Measurements from ENCODE around the gene BMP7.
"Not testable (repeated sequence)": the region's sequence is repeated elsewhere in the genome, so short reads cannot be mapped to it uniquely, and the experiment has no call there.

BMP7 gene

DNA sequence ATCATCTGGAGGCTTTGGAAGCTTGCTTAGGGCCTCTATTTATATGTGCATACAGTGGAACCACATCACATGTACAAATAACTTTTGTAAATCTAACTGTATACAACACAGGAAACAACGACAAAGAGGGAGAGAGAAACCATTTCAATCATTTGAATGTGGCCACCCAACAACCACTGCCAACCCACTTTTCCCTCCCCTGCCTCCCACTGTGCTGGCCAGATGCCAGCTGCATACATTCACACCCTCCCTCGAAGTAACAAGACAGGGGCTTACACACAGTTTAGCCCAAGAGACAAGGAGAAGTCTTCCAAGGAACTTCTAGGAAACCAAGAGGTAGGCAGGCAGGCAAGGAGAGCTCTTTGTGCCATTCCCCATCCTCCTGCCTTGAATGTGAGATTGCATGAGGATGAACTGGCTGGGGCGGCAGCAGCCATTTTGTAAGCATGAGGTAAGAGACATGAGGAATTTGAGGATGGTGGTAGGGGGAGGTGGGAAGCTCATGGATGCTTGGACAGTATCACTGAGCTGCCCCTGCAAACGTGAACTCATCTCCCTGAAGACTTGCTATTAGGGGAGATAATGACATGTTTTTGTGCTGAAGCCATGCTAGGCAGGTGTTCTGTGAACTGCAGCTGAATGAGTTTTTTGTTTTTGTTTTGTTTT, 18.2 kb downstream of the BMP7 start:
- peak; percentile 5 for DNase-seq

DNA sequence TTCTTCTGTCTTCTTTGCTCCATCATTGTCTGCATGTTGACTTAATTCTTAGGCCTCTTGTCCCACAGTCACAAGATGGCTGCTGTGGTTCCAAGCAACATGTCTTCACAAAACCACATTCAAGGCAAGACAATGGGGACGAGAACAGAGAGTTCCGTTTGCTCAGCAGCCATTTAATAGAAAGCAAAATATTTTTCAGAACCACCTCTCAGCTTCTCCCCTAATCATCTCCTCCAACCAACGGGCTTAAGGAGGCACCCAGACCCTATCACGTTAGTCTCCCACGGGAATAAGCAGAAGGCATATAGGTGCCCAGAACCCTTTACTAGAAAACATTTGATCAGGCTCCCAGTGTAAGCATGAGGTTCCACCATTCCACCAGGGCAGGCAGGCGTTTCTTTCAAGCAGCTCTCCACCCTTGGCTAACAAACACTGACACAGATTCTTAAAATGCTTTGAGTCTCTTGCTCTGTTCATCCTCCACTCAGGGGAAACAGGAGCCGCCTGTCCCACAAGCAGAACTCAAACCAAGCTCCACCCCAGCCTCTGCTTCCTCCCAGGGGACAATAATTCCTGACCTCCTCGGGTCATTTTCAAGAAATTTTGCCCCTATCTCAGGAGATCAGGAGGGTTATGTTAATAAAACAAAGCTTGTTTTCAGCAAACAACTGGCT, 19.0 kb downstream of the BMP7 start:
- DNase-seq = no peak

DNA sequence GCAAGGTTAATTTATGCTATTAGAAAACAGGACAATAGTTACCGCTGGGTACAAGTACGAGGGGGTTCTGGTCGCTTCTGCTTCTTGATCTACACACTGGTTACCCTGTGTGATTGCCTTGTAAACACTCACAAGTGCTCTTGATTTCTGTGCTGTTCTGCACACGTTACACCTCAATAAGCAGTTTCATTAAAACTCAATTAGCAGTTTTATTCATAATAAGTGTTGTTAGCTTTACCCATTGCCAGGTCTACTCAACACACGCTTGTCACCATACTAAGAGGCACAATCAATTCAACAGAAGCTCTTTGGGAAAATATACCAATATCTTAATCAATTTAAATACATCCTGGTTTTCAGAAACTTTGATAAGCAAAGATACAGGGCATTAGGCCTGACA, 20.4 kb downstream of the BMP7 start:
- DNase-seq = no peak

DNA sequence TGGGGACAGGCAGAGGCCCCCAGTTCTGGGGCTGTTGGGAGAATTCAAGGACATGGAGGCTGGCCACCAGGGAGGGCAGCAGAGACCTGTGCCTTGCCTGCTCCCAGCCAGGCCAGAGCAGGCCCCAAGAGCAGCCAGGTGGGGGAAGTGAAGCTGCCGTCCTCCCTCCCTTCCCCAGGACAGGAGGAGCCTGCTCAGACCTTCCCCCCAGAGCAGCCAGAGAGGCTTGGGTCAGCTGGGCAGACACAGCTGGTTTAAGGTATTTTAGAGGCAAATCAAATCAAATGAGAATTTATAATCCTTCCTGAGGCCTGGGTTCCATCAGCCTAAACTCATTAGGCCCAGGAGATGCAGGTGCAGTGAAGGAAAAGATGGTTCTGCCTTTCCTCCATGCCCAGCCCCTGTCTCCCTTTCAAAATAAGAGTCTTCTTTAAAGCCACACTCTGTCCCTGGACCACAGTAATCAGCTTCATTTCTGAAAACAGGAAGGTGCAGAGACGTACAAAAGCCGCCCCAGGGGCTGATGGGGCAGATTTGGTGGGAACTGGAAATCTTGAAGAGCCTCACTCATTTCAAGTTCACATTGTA, 21.7 kb downstream of the BMP7 start:
- peak; percentile 19 for DNase-seq

DNA sequence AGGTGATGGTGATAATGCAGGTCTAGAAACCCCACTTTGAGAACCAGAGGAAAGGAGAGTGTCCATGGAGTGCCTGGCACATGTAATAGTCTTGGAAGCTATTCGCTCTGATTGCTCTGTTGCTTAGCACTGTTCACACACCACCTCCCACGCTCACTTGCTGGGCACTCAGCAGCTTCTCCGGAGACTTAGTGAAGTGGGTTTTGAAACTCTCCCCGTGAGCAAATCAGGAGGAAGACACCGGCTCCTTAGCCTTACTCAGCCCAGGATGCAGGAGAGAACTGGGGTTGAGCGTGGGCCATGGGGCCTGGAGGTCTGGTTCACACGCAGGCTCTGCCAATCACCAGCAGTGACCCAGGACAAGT, 22.2 kb downstream of the BMP7 start:
- DNase-seq = peak; percentile 45

DNA sequence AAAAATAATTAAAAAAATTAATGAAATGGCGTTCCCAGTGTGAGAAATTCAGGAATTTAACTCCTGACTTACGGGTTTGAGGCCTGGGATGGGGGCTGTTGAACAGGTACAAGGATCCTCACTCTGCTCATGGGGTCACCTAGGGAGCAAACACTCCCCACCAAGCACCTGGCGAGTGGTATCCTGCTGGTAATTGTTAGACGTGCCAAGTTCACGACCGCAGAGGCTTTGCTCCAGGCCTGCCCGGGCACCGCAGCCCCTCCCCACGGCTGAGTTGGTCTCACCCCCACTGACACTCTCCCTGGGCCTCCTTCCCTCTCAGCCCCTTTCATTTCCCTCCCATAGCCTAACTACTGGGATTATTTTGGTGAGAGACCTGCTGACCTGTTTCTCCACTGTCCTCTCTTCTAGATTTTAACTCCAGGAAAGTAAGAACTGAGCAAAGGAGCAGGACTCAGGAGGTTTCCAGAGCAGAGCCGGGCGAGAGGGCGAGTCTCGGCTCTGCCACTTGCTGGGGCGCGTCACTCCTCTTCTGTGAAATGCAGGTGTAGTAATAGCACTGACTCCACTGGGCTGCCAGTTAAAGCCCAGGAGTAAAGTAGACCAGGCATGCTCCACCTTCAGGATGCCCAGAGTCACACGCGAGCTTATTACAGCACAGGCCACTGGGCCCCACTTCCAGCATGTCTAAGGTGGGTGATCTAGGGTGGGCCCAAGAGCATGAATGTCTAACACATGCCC, 22.8 kb downstream of the BMP7 start:
- DNase-seq = peak; percentile 73

DNA sequence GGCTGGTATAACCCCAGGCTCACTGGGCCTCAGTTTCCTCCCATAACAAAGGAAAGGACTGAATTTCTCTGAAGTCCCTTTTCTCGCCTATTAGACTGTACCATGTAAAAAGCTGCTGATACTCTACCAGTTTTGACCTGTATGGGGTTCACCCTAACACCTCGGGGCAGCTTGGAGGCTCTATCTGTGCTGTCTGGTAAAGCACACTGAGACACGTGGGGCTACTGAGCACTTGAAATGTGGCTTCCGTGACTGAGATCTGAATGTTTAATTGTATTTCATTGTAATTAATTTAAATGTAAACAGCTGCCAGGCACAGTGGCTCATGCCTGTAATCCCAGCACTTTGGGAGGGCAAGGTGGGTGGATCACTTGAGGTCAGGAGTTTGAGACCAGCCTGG, 24.0 kb downstream of the BMP7 start:
- DNase-seq = peak; percentile 31

DNA sequence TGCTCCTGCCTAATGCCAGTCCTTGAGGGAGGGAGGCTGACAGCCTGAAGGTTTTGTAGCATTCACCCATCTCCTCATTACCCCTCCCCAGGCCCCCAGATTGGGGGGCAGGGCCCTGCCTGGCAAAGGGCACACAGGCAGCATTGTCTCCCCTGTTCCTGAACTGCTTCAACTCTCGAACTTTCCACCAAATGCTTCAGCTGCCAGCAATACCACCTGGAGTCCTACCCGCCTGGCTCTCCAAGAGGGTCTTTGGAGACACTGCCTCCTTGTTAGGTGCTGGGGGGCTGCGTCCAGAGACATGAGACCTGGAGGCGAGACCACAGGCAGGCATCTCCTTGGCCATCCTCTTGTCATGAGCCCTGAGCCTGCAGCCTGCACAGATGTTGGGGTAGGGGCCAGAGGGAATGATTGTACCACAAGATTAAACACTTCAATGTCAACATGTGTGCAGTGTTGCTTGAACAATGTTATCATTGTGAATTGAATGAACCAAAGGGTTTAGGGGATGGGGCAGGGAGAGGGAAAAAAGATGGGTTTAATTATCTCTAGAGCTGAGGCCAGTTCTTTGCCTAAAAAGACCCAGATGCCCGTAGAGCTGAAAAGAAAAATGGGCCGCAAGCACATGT, 25.0 kb downstream of the BMP7 start:
- DNase-seq = peak; percentile 37

DNA sequence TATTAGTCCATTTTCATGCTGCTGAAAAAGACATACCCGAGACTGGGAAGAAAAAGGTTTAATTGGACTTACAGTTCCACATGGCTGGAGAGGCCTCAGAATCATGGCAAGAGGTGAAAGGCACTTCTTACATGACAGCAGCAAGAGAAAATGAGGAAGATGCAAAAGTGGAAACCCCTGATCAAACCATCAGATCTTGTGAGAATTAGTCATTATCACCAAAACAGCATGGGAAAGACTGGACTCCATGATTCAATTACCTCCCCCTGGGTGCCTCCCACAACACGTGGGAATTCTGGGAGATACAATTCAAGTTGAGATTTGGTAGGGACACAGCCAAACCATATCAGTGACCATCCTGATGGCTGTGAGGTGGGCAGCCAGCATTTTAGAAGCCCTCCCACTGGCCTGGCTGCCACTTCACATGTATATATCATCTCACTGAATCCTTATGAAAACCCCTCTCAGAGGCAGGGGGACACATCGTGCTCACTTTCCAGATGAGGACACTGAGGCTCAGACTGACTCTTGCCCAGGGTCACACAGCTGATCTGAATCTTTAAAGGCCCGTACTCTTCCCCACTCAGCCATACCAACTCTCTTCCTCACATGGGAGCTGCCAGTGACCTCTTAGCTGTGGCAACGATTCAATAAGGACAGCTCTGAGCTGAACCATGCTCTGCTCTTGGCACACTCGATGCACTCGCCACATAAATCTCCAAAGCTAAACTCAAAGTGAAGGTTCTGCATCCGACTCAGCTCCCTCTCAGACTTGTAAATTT, 25.7 kb downstream of the BMP7 start:
- no peak for DNase-seq

DNA sequence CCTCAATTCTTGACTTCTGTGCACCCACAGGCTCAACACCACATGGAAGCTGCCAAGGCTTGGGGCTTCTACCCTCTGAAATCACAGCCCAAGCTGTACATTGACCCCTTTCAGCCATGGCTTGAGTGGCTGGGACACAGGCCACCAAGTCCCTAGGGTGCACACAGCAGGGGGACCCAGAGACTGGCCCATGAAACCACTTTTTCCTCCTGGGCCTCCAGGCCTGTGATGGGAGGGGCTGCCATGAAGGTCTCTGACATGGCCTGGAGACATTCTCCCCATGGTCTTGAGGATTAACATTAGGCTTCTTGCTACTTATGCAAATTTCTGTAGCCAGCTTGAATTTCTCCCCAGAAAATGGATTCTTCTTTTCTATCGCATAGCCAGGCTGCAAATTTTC, 26.7 kb downstream of the BMP7 start:
- DNase-seq = not testable (repeated sequence)

DNA sequence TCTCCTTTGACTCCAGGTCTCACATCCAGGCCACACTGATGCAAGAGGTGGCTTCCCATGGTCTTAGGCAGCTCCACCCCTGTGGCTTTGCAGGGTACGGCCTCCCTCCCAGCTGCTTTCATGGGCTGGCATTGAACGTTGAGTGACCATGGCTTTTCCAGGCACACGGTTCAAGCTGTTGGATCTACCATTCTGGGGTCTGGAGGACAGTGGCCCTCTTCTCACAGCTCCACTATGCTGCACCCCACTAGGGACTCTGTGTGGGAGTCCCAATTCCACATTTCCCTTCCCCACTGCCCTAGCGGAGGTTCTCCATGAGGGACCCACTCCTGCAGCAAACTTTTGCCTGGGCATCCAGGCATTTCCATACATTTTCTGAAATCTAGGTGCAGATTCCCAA, 27.1 kb downstream of the BMP7 start:
- not testable (repeated sequence) for DNase-seq

DNA sequence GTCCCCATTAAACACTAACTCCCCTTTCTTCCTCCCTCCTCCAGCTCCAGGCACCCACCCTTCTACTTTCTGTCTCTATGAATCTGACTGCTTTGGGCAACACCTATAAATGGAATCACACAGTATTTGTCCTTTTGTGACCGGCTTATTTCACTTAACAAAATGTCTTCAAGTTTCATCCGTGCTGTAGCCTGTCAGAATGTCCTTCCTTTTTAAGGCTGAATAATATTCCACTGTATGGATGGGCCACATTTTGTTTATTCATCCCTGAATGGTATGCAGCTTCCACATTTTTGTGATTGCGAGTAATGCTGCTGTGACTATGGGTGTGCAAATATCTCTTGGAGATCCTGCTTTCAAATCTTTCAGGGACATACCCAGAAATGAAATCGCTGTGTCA, 28.4 kb downstream of the BMP7 start:
- no peak for DNase-seq

DNA sequence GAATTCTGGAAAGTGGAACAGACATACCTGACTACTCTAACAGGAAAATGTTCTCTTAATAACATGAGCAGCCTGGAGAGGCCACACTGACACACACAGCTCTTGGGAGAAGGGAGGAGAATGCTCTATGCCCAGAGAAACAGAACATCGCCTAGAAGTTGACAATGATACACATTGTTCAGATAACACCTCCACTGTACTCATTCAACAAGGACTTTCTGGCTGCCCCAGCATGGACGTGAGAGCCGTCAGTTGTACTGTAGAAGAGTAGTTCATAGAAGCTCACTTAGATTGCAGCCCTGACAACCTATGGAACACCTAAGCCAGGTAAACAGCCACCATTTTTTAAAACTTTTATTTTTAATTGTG, 28.9 kb downstream of the BMP7 start:
- no peak for DNase-seq

DNA sequence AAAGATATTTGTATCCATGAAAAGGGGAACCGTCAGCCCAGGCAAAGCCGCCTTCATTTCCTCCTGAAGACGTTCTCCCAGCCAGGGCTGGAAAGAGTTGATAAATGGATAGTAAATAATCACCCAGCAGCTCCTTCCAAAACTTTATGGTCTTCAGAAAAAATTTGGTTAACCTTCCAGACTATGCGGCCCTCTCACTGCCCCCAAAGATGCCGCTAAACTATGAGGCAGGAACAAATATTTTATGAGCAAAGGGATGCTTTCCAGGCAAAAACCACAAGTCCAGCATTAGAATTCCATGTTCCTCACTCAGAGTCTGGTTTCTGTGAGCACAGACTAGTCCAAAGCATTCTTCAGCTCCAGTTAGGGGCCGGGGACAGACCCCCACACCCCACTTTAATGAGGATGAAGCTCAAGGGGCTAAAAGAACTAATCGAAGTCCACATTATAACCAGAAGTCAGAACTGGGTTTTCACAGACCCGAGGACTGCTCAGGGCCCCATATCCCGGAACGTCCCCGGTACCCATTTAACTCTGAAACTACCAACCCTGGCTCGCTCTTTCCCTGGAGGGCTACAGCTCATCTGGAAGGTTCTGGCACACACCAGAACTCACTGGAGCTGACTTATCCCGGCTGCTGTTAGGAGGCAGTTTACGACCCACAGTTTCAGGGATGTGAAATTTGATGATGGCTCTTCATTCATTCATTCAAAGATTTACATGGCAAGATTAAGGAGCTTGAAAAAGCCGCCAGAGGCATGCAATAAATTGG, 29.4 kb downstream of the BMP7 start:
- no peak for DNase-seq

DNA sequence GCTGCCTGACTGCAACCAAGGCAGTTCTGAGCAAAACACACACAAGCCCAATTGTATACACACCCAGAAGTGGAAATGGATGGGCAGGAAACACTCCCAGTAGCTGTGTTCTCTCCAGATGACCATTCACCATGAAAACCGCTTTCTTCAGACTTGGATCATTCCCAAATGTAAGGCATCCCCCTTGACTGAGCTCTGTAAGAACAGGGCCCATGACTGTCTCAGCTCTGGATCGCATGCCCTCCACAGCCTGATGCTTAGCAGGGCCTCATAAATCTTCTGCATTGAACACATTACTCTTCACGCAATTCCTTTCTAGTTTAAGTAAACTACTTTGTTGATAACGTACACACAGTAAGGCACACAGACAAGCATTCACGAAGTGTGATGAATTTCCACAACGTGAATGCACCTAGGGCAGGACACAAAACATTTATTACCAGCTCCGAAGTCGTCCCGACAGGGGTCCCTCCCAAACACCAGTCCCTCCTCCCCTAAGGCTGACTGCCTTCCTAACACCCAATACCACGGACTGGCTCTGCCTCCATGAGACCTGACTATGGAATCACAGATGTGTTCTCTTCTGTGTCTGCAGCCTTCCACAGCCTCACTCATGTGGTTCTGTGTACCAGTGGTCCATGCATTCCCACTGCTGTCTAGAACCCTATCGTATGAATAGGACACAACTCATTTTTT, 31.7 kb downstream of the BMP7 start:
- no peak for DNase-seq

DNA sequence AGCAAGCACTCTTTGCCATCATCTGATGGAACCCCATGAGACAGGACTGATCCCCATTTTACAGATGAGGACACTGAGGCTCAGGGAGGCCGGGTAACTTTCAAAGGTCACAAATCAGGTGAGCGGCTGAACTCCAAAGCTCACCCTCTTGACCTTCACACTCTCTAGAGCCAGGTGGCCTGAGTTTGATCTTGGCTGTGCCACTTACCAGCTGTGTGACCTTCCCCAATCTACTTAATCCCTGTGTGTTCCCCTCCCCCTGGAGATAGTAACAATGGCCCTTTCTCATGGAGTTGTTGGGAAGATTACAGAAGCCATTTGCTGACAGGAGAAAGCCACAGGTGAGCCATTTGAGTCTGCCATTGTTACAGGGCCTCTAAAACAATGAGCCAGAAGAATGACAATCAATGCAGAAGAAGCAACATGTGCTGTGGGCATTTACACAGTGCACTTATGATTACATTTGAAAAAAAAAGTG, 34.5 kb downstream of the BMP7 start:
- DNase-seq = peak; percentile 83

DNA sequence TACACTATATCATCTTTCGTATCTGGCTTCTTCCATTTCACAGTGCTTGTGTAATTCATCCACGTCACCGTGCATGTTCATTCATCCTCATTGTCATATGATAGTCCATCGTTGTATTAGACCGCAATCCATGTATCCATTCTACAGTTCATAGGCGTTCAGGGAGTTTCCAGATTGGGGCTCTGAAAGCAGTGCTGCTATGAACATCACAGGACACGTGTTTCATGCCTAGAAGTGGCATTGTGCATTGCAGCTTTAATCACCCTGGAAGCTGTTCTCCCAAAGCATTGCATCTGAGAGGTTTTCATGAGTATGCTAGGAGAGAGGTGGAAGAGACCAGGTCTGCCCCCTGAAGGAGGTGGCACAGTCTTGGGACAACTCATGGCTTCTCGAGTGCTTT, 35.3 kb downstream of the BMP7 start:
- DNase-seq = no peak

DNA sequence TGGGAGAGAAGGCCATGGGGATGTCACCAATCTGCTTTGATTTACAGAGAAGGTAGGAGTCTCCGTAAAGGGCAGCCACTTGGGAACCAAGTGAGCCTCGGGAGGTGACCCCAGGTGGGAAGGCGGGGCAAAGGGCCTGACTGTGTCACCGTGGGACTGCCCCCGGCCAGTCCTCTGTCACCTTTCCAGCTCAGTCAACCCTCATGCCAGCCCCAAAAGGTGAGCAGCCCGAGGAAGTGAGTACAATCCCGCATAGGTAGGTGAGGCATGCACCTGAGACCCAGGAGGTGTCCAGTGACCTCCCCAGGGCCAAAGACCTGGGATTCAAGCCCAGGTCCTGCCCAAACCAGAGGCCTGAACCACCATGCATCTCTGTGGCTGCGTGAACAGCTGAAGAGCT, 36.2 kb downstream of the BMP7 start:
- DNase-seq = no peak

DNA sequence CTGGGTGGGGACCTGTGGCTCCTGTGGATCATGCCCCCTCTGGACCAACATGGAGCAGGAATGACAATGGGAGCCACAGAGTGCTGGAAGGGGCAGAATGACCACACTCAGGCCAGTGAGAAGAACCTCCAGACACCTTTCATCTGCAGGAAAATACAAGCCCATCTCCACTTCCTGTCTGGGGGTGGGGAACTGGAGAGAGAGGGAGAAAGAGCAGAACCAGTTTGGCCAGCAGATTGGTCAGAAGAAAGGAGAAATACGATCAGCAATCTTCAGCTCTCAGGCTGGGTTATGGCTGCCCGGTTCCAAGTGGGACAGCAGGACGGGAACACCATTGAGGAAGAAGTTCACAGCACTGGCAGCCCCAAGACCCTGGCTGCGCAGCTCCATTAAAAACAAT, 37.0 kb downstream of the BMP7 start:
- DNase-seq = peak; percentile 2

DNA sequence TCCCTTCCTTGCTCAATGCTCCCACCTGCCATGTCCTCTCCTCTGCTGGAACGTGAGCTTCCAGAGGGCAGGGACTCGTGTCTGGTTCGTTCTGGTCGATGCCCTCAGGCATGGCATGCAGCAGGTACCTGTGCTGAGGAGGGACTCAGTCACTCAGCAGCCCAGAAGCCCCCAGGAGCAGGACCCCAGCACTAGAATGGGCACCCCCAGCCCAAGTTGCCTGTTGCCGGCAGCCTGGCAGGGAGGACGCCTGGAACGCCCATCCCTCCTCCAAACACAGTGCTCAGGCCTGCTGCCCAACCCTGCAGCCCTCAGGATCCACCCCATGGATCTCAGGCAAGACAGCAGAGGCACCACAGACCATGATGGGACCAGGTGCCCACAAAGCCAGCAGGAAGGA, 40.6 kb downstream of the BMP7 start:
- no peak for DNase-seq

DNA sequence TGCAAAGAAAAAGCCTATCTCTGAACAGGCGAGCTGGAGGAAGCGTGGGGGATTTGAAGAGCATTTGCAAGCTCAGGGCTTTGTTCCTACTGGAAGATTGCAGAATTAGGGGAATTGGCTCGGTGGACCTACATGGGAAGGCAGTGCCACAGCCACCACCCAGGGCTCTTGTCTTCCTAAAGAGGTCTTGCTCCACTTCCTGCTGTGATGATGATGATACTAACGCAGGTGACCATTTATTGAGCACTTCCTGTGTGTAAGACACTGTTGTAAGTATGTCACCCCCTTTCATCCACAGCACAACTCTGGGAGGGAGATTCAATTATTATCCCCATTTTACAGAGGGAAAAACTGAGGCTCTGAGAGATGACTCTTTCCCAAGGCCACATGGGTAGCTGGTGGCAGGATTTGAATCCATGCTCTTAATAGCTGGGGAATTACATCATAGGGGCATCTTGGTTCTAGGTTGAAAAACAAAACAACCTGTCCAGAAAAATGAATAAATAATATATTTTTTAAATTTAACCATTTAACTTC, 41.2 kb downstream of the BMP7 start:
- peak; percentile 3 for DNase-seq
